K562 (cell line): ENCODE data around the gene GNAL. TPM values are rescaled to one million over a fixed set of nuclear protein-coding genes. Genes with fewer than 3 reads are reported as not detected.

ENCODE experiments used
- ATAC-seq: fragments of 200-7000 bp; cut with Tn5 transposase; 3 replicates; pipeline ENCODE4 v1.9.1; 2020; ENCODE audit warnings: moderate library complexity
- BruUV-seq: library from RNA; stranded (reverse); fragments of 400-500 nt; replicated peaks from 2 replicates; lab custom pipeline; 2021; lab: Mats Ljungman, UMichigan
- CTCF ChIA-PET: fragments of 300-600 bp; formaldehyde crosslinking; extraction: SDS; loops from one replicate; lab custom pipeline; 2021; ENCODE audit warnings: low intra/inter-chr PET ratio; lab: Yijun Ruan, JAX
- POLR2A ChIA-PET: fragments of 300-600, 350-650 bp; sonication (Branson Sonifier 250); formaldehyde crosslinking; extraction: SDS; loops from one replicate; lab custom pipeline; 2021; ENCODE audit warnings: antibody characterized with exemption, inconsistent platforms; lab: Yijun Ruan, JAX
- DNase-seq, 4 experiments: peaks; one replicate each; pipeline versions ENCODE4 v3.0.0 to v3.0.0-alpha.2; 2011 to 2018; ENCODE audit warnings: low spot score in 3 of 4, mixed read lengths in 3 of 4; ENCODE audit errors: extremely low read depth in 1 of 4
- FAIRE-seq: peaks from 2 replicates; lab custom pipeline; 2011; peaks lifted over from hg19 to GRCh38; lab: Jason Lieb, UNC
- H2AFZ ChIP-seq: 2 replicates; pipeline ENCODE4 v1.6.0; 2011; ENCODE audit warnings: low read depth, low read length, control low read depth, inconsistent platforms
- H3K27ac ChIP-seq: fragments of 200-600 bp; 3 replicates; pipeline ENCODE4 v1.8.0; 2011; ENCODE audit warnings: low read depth, mild to moderate bottlenecking, control low read depth, inconsistent platforms, low read length, moderate library complexity, mixed read lengths; ENCODE audit errors: extremely low read depth
- H3K27me3 ChIP-seq, 2 experiments: fragments of 300-600 bp in 1 of 2; 2 replicates in 1 of 2; 3 replicates in 1 of 2; pipeline versions ENCODE4 v1.6.0 to v1.8.0; 2011; ENCODE audit warnings: inconsistent platforms in 2 of 2, low read length in 2 of 2, mild to moderate bottlenecking in 1 of 2, mixed read lengths in 1 of 2, moderate library complexity in 1 of 2; ENCODE audit not compliant: control insufficient read depth in 2 of 2, insufficient read depth in 2 of 2
- H3K36me3 ChIP-seq: fragments of 300-600 bp; 3 replicates; pipeline ENCODE4 v1.8.0; 2011; ENCODE audit warnings: mild to moderate bottlenecking, low read length, inconsistent platforms; ENCODE audit not compliant: control insufficient read depth, insufficient read depth
- H3K4me1 ChIP-seq, 2 experiments: fragments of 200-600 bp in 1 of 2; replicated peaks in 1 of 2; 2 replicates in 1 of 2; 3 replicates in 1 of 2; pipeline versions ENCODE4 v1.5.1 to v1.8.0; 2011; ENCODE audit warnings: inconsistent platforms in 2 of 2, low read length in 2 of 2, mild to moderate bottlenecking in 1 of 2, mixed read lengths in 1 of 2, moderate library complexity in 1 of 2; ENCODE audit not compliant: control insufficient read depth in 2 of 2, insufficient read depth in 2 of 2
- H3K4me2 ChIP-seq: 2 replicates; pipeline ENCODE4 v1.6.1; 2011; ENCODE audit warnings: low read length, control low read depth, inconsistent platforms, mixed read lengths; ENCODE audit not compliant: insufficient read depth
- H3K4me3 ChIP-seq: fragments of 200-600 bp; sonication (generic), shearing (Covaris generic); 2 replicates; pipeline ENCODE4 v1.5.1; 2016; ENCODE audit warnings: control low read depth, inconsistent platforms
- H3K79me2 ChIP-seq: fragments of 200-600 bp; 3 replicates; pipeline ENCODE4 v1.8.0; 2011; ENCODE audit warnings: low read length, inconsistent platforms; ENCODE audit not compliant: control insufficient read depth, insufficient read depth
- H3K9ac ChIP-seq, 2 experiments: 2 replicates each; pipeline versions ENCODE4 v1.6.0 to v1.6.1; 2011; ENCODE audit warnings: low read depth in 2 of 2, low read length in 2 of 2, control low read depth in 1 of 2, inconsistent platforms in 1 of 2, mild to moderate bottlenecking in 1 of 2, mixed read lengths in 1 of 2; ENCODE audit not compliant: insufficient read depth in 1 of 2
- H3K9me1 ChIP-seq: one replicate; pipeline ENCODE4 v1.6.0; 2011; ENCODE audit warnings: inconsistent platforms, mild to moderate bottlenecking, low read length, moderate library complexity; ENCODE audit not compliant: control insufficient read depth, insufficient read depth
- H3K9me3 ChIP-seq: replicated peaks from 2 replicates; pipeline ENCODE4 v1.5.1; 2011; ENCODE audit warnings: low read depth, low read length, inconsistent platforms; ENCODE audit not compliant: control insufficient read depth, insufficient read depth
- H4K20me1 ChIP-seq: replicated peaks from 2 replicates; pipeline ENCODE4 v1.6.1; 2011; ENCODE audit warnings: low read length, inconsistent platforms, mixed read lengths; ENCODE audit not compliant: control insufficient read depth, insufficient read depth
- BACH1 ChIP-seq: fragments of 200-800 bp; sonication (Bioruptor generic); IDR thresholded peaks from 2 replicates; pipeline ENCODE4 v1.6.1; 2016; ENCODE audit warnings: missing genetic modification characterization, missing compliant biosample characterization
- HDAC1 ChIP-seq, 2 experiments: fragments of 450-650 bp; IDR thresholded peaks; 2 replicates each; pipeline ENCODE4 v1.6.1; 2016 to 2017; ENCODE audit warnings: inconsistent platforms in 1 of 2, mild to moderate bottlenecking in 1 of 2, moderate library complexity in 1 of 2
- ZNF431 ChIP-seq: sonication (generic); formaldehyde crosslinking; IDR thresholded peaks from 2 replicates; pipeline ENCODE4 v1.8.0; 2022; ENCODE audit warnings: mild to moderate bottlenecking, missing genetic modification reagents
- ZNF707 ChIP-seq: fragments of 250-450 bp; sonication (Bioruptor Pico); conservative IDR thresholded peaks from 2 replicates; pipeline ENCODE4 v1.8.0; 2022; ENCODE audit warnings: inconsistent platforms, mild to moderate bottlenecking, moderate library complexity
- ZNF830 ChIP-seq: fragments of 250-450 bp; sonication (Bioruptor Pico); IDR thresholded peaks from 2 replicates; pipeline ENCODE4 v1.5.0; 2021; ENCODE audit warnings: mild to moderate bottlenecking
- WGBS: fragments of 100-300 bp; shearing (Covaris generic); methylation state at CpG from one replicate; pipeline ENCODE4 v1.1.6; 2016; ENCODE audit warnings: low coverage, mixed read lengths; ENCODE audit not compliant: insufficient coverage; ENCODE audit errors: missing lambda C conversion rate; 5-methylcytosine and 5-hydroxymethylcytosine counted together
- in situ Hi-C: fragments of 300-500 bp; cut with MboI; formaldehyde crosslinking; loops from 4 replicates; pipeline ENCODE4 v1.15.0; 2018; ENCODE audit warnings: inconsistent platforms, mixed read lengths
- intact Hi-C: fragments of 100-400 bp; cut with micrococcal nuclease; formaldehyde crosslinking; loops from 2 replicates; pipeline ENCODE4 v1.14.2; 2022
- polyA plus RNA-seq, 8 experiments: library from polyadenylated mRNA; depleted of rRNA in 4 of 8; stranded (reverse) in 5 of 8; unstranded in 3 of 8; fragments of >200 nt; fragmentation: Nextera tagmentation in 2 of 8; fragmentation: Illumina TruSeq in 1 of 8; extraction: Ambion mirVana in 2 of 8; extraction: Trizol in 1 of 8; gene quantifications; 2 replicates each; pipeline versions ENCODE4 v1.2.1 to v1.2.3, GENCODE V29; 2011 to 2014; ENCODE audit warnings: inconsistent platforms in 1 of 8, missing spikeins in 1 of 8
- total RNA-seq, 7 experiments: library from RNA; depleted of rRNA in 6 of 7; stranded (reverse); fragments of >200 nt in 6 of 7; fragmentation: Illumina TruSeq in 2 of 7; extraction: Trizol in 2 of 7; gene quantifications; 2 replicates each; pipeline versions ENCODE4 v1.2.1 to v1.2.3, GENCODE V29; 2011 to 2021; ENCODE audit warnings: low replicate concordance in 1 of 7
- TF ChIP-seq, protein P1 (sequence below): fragments of 450-650 bp; formaldehyde crosslinking; conservative IDR thresholded peaks from 2 replicates; pipeline ENCODE4 v1.4.0; 2022; ENCODE audit warnings: mild to moderate bottlenecking, missing genetic modification characterization

GNAL gene
- total and polyA plus RNA-seq, 9 of the 15 experiments (the other 6 are each of a cell fraction or from before 2014, with no cell fraction given): under 0.01 to 0.10 (median 0.01) TPM; not detected in 5

DNA sequence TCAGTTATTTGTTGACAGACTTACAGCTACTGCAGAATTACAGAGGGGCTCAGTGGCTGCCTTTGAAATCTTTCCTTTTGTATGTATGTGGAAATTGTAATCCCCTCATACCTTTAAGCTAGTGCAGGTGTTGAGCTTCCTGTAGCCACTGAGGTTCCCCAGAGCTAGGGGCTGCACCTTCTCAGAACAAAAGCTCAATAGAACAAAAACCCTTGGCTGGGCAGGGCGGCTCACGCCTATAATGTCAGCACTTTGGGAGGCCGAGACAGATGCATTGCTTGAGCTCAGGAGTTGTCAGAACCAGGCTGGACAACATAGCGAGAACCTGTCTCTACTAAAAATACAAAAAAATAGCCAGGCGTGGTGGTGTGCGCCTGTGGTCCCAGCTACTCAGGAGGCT lies 120.8 kb downstream of the GNAL start:
- Histone ChIP-seq H3K4me3 (no peak overlapping the region), H3K4me2 (no peak overlapping the region), H4K20me1 (no peaks in the 10 kb centered on the region), H3K36me3 (no peaks in the 10 kb centered on the region), H3K79me2 (no peaks in the 10 kb centered on the region), H2AFZ (no peak overlapping the region), H3K9ac (no peak overlapping the region), H3K4me1 (peaks cover 12 to 17% of the 10 kb centered on the region in 2 experiments; a peak in 4 of 5 replicates), H3K9me3 (no peaks in the 10 kb centered on the region), H3K27ac (no peak overlapping the region), H3K27me3 (peaks cover 3% of the 10 kb centered on the region in 2 experiments; a peak in 2 of 5 replicates), H3K9me1 (no peaks in the 10 kb centered on the region)
- DNase-seq (no peak), ATAC-seq (no peak), FAIRE-seq (no peak)
- BruUV-seq: no TSS peak
- intact Hi-C loops: no loop called here
- TF ChIP-seq ZNF431 (CRISPR knock-in tag): no peak
- no peak for TF ChIP-seq ZNF707 (CRISPR knock-in tag)
- TF ChIP-seq ZNF830: no peak
- TF ChIP-seq BACH1 (tag): no peak
- TF ChIP-seq, protein P1, sequence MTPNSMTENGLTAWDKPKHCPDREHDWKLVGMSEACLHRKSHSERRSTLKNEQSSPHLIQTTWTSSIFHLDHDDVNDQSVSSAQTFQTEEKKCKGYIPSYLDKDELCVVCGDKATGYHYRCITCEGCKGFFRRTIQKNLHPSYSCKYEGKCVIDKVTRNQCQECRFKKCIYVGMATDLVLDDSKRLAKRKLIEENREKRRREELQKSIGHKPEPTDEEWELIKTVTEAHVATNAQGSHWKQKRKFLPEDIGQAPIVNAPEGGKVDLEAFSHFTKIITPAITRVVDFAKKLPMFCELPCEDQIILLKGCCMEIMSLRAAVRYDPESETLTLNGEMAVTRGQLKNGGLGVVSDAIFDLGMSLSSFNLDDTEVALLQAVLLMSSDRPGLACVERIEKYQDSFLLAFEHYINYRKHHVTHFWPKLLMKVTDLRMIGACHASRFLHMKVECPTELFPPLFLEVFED (CRISPR knock-in tag): no peak
- TF ChIP-seq HDAC1 (IDR thresholded peaks at IDR 0.05): no peak
- POLR2A ChIA-PET: interaction anchor here (0.7 kb wide), 1 partner anchor 14 kb away, joined by 4 read pairs; no protein-coding TSS in a partner anchor
- in situ Hi-C loops: no loop called here
- WGBS: 72% methylated on average over 6 of the region's 6 CpGs
- CTCF ChIA-PET: no interaction called here
